Measurements from ENCODE around the gene SPAG7.

The SPAG7 gene

DNA sequence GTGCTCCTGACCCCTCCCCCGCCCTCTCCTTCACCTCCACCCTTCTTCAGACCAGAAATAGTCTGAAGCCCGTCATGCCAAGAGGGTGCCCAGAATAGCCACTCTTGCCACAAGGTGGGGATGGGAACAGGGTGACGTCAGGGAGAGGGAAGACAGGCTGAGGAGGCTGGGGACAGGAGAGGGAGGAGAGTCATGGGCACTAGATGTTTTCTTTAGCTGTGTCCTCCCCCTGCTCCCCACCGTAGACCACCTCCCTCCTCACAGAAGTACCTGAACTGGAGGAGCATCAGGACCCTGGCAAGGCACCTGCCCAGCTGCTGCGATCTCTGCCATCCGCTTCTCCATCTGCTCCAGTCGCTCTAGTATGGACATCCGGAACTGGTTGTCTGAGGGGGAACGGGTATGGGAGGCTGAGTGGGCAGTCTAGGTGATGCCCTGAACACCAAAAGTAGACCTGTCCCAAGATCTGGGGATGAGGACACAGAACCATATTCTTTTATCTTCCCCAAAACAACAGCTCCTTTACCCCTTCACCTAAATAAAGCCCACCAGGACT is 6.6 kb upstream of the SPAG7 start:
- no peak for DNase-seq

DNA sequence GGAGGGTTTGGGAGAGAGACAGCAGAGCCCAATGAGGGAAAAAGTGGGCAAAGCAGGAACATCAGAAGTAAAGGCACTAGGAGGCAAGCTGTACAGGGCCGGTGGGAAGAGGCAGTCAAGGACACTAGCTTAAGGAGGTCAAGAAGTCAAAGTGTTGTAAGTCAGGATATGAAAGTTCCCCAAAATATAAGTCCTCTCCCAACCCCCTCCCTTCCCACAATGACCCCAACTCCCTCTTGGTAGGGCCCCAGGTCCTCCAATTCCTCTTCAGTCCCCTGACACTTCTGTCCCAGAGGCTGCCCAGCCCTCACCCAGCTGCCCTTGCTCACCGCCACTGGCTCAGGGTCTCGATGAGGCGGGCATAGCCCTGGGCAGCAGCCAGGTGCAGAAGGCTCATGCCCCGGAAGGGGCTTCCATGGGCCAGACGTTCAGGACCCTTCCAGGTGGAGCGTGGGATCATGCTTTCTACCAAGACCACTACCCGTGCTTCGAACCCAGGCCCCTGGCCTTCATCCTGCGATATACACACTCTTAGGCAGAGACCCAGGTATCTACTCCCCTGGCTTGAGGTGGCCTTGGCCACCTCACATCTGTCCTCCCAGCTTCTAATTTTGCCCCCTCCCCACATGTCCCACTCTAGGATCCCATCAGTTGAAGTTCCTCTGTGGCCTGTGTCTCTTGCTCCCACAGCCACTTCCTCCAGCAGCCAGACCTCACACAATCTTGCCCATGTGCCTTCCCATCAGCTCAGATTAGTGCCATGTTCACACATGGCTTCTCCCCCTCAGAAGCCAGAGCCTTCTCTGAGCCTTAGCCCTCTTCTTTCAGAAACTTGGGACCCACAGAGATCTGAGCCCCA is 5.9 kb upstream of the SPAG7 start:
- DNase-seq: peak in 2 of 3 donors; percentile 20 to 24

DNA sequence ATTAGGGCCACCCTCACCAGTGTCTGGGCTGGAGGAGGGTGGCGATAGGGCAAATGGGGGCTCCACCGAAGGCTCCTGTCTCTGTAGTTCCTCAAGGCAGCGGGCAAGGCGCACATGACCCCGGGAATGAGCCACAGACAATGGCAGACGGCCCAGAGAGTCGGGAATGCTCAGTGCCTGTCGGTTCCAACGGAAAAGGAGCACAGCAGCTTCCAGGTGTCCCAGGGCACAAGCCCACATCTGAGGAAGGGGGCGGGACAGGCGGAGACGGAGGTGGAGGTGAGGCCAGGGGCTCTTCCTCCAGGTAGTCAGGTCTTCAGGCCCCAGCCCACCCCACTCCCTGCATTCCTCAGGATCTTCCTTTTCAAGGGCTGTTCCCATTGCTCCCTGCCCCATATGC is 5.1 kb upstream of the SPAG7 start:
- DNase-seq: no peak

DNA sequence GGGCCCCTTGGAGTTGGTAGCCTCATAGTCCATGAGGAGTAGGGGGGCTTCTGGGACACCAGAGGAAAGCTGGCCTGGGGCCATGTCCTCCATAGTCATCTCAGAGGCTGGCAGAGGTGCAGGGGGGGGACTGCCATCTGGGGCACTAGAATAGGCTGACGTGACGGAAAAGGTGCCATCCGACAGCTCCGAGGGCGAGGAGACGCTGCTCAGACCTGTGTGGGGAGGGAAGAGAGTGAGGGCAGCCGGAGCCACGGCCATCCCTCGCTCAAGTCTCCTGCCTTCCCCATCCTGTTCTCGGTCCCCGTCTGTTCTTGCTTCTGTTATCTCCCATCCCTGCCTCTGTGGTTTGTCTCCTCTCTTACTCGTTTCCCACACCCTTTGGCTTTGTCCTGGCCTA is 4.7 kb upstream of the SPAG7 start:
- DNase-seq: no peak

- DNase-seq: no peak
Observed at GRCh38 chr17:4971826-4972225, 4.2 kb upstream of the SPAG7 start.

DNA sequence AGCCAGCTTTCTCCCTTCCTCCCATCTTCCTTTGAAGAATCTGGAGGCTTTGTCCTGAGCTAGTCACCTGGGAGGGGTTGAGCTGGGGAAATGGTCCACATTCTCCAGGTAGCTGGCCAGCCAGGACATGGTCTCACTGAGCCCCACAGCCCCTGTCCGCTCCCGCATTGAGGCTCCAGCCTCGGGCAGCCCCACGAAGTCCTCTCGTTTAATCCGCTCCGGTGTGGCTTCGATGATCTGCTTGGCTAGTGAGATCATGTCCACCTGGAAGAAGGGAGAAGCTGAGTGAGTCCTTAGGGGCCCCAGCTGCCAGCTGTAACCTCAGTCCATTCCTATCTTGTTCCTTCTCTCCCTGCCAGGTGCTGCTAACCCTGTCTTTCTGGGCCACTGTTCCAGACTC is 2.7 kb upstream of the SPAG7 start:
- no peak for DNase-seq

DNA sequence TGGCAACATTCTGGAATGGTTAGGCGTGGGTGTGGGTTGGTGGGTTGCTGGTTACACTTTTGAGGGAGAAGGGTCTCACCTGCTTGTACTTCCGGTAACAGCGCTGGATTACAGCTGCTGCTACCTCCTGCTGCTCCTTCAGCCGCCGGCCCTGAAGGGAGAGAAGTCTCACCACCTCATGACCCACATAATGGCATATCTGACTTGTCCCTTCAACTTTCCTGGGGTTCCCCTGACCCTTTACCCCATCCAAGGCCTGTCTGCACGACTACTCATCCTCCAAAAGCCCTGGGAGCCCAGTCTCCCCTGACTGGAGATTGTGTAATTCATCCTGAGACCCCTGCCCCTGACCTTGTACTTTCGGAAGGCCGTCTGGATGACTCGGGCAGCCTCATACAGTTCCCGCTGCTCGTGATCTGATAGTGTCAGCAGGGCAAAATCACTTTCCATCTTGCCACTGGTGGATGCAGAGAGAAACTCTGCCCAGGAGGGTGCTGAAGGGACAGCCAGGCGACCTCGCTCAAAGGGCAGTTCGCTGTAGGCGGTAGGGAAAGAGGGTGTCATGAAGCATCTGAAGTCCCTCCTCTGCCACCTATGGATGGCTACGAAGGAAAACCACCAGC is 2.0 kb upstream of the SPAG7 start:
- DNase-seq: peak; percentile 57 to 76 (median 68)

- peak; percentile 68 to 84 (median 69) for DNase-seq
Observed at GRCh38 chr17:4969047-4969550, 1.5 kb upstream of the SPAG7 start.

GRCh38 chr17:4968486-4969046 is 949 bp upstream of the SPAG7 start:
- peak in 2 of 3 donors; percentile 48 to 66 for DNase-seq

GRCh38 chr17:4966844-4967538 is 626 bp downstream of the SPAG7 start:
- DNase-seq: peak; percentile 97 to 99 (median 98)

DNA sequence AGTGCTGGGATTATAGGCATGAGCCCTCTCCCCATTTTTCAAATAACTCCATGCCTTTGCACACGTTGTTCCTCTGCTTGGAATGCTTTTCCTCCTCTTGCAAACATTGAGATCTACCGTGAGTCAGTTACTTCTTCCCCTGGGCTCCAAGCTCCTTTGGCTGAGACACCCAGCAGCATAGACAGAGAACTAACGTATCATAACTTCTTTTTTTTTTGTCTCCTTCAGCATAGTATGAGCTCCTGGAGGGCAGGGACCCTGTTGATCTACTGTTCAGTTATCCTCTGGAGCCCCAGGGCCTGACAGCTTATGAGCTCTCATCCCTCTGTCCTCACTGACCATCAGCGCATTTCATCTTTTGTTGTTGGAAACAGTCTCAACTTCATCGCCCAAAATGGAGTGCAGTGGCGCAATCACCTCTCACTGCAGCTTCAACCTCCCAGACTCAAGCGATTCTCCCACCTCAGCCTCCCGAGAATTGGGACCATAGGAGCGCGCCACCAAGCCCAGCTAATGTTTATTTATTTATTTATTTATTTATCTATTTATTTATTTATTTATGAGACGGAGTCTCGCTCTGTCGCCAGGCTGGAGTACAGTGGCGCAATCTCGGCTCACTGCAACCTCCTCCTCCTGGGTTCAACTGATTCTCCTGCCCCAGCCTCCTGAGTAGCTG is 2.2 kb downstream of the SPAG7 start:
- DNase-seq: no peak

DNA sequence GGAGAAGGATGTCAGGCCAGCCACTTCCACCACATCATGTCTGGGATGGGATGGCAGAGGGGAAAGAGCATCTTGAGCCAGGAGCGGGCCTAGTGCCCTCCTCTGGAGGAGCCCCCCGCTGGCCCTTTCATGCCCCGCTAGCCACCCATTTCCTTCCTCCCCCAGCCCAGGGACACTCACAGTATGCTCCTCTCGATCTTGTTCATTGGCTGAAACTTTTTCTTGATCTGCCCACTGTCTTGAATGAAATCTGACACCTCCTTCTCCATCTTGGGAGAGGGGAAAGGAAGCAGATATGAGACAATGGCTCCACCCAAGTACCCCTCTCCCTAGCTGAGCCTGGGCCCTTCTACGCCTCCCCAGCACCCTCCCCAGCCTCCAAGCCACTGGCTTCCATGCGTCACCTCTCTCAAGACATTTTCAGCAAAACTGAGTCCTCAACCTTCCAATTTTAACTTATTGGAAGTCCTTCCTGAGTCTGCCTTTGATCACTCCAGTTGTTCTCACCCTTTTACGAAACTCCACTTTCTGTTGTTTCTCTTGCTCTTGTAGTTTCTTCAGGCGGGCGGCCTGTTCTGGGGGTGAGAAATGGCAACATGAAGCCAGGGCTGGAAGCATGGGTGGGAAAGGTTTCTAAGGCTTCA is 7.2 kb downstream of the SPAG7 start:
- no peak for DNase-seq

DNA sequence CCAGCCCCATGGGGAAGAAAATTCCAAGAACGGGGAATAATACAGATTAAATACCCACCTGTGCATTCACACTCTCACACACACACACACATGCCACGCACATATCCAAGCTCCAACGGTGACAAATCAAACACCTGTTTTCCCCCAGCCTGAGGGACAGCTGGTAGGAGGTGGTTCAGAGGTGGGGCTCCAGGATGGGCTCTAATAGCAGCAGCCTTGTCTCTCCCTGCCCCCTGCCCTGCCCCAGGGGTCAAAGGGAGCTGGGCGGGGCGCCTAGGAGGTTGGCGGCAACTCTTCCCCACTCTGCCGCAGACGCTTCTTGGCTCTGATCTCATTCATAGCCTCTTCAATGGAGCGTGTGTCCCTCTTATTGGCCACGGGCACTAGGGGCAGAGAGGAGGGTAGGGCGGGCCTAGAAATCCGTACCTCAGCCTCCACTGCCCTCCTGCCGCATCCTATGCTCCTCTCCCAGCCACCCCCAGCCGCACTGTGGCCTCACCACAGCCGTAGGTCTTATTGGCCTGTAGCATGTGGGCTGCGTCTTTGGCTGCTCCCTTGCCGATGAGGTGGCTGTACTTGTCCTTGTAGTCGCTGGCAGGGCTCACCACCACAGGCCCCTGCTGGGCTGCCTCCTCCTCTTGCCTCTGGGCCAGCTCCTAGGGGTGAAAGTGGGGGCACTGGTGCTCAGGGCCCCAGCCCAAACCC is 8.2 kb downstream of the SPAG7 start:
- no peak for DNase-seq

DNA sequence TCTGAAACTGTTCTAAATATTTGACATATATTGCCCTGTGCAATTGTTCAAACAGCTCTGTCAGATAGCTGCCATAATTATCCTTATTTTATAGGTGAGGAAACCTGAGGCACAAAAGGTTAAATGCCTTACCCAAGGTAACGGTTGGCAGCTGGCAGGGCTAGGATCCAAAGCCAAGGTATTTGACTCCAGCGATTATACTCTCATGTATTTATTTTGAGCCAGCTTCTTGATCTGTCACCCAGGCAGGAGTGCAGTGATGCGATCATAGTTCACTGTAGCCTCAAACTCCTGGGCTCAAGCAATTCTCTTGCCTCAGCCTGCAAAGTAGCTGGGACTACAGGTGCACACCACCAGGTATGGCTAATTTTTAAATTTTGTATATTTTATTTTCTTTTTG is 9.5 kb downstream of the SPAG7 start:
- no peak for DNase-seq

- DNase-seq: peak; percentile 40 to 61 (median 41)
Observed at GRCh38 chr17:4956493-4957061, 11.0 kb downstream of the SPAG7 start.

DNA sequence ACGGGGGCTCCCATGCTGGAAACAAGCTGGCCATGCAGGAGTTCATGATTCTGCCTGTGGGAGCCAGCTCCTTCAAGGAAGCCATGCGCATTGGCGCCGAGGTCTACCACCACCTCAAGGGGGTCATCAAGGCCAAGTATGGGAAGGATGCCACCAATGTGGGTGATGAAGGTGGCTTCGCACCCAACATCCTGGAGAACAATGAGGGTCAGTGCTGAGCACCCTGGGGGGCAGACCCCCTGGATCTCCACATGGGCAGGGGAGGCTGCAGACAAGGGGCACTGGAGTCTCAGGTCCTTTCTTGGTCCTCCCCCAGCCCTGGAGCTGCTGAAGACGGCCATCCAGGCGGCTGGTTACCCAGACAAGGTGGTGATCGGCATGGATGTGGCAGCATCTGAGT is 12.5 kb downstream of the SPAG7 start:
- no peak for DNase-seq

DNA sequence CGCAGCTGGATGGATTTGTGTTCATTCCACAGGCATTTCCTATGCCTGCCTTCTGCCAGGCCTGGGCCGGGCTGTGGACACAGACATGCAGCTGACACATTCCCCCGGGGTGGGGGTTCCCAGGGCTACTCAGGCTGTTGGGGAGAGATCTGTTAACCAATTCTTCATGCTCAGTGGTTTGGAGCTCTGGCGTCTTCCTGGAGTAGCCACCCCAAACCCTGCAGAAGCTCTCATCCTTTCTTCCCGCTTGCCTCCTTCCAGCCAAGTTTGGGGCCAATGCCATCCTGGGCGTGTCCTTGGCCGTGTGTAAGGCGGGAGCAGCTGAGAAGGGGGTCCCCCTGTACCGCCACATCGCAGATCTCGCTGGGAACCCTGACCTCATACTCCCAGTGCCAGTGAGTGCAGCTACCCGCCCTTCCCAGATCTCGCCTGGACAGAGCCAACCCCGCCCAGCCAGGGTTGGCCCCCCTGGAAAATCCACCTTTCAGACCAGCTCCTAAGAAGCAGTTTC is 14.1 kb downstream of the SPAG7 start:
- no peak for DNase-seq

- DNase-seq: no peak
Observed at GRCh38 chr17:4951486-4951885, 16.1 kb downstream of the SPAG7 start.

DNA sequence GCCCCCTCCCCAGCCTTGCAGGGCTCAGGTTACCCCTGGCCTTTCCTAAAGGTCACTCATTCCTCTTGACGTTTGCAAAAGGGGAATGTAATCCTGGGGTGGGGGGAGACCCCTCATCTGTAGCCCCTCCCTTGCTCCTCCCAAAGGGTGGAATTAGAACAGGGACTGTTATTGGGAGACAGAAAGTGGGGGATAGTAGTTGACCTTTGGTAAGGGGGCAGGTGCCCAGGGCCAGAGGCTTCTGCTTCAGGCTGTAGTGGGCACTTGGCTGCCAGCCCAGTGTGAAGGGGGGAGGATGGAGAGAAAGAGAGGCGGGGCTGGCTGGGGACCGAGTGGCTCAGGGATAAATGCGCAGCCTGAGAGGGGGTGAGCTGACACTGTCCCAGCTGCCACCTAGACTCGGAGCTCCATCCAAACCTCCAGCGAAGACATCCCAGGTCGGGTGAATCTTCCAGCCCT is 16.8 kb downstream of the SPAG7 start, which contains the start of gene ENO3:
ENO3 (plus strand) TSS at position 374 of the 459 bp plus-strand sequence. CDS start 711 bp downstream, outside the sequence.
- no peak for DNase-seq

DNA sequence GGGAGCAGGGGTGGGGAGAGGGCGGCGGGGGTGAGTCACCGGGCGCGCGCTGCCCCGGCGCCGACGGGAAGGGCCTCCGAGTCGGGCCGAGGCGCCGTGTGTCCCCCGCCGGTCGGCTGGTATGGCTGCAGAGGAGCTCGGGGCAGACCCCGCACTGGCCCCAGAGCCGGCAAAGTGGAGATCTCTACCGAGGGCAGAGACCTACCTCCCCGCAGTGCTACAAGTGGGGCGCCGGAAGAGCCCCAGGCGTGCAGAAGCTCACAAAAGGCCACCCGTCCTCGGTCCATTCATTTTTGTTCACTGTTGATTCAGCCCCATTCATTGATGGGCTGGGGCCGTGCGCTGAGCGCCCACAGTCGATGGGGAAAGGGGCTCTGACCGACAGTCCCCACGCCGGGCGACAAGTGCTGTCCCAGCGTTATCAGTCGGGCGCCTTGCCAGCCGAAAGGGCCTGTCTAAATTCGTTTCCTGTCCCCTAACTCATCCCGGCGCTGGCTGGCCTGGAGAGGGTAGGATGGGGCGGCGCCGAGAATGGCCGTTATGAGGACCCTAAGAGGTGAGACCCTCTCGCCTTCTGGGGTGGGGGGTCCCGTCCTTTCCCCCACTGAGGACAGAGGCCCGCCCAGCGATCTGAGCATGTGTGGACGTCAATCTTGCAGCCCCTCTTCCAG is 17.4 kb downstream of the SPAG7 start:
- peak in 1 of 3 donors; percentile 43 for DNase-seq

Measured in suppressor macrophage treated with lipopolysaccharide for 1 hour (primary cell).